ENCODE measurements around the gene FAM50B. TPM values are rescaled to one million over a fixed set of nuclear protein-coding genes. Genes with fewer than 3 reads are reported as not detected.

FAM50B gene
- total and polyA plus RNA-seq, 2 experiments from 2014 or later = 2.2 to 2.6 TPM

DNA sequence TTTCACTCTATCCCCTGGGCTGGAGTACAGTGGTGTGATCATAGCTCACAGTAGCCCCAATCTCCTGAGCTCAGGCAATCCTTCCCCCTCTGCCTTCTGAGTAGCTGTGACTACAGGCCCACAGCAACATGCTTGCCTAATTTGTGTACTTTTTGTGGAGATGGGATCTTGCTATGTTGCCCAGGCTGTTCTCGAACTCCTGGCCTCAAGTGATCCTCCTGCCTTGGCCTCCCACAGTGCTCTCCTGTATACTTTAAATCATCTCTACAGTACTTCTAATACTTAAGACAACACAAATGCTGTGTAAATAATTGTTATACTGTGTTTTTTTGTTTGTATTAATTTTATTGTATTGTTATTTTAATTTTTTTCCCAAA lies 39.7 kb upstream of the FAM50B start:
- Histone ChIP-seq H3K4me3 (no peak overlapping the region), H3K36me3 (no peaks in the 10 kb centered on the region), H3K27me3 (no peaks in the 10 kb centered on the region), H3K4me1 (ENCODE audit: low read depth) (peaks cover 3% of the 10 kb centered on the region), H3K9me3 (ENCODE audit: low read depth) (no peaks in the 10 kb centered on the region), H3K27ac (no peak overlapping the region)
- TF ChIP-seq, protein P1, sequence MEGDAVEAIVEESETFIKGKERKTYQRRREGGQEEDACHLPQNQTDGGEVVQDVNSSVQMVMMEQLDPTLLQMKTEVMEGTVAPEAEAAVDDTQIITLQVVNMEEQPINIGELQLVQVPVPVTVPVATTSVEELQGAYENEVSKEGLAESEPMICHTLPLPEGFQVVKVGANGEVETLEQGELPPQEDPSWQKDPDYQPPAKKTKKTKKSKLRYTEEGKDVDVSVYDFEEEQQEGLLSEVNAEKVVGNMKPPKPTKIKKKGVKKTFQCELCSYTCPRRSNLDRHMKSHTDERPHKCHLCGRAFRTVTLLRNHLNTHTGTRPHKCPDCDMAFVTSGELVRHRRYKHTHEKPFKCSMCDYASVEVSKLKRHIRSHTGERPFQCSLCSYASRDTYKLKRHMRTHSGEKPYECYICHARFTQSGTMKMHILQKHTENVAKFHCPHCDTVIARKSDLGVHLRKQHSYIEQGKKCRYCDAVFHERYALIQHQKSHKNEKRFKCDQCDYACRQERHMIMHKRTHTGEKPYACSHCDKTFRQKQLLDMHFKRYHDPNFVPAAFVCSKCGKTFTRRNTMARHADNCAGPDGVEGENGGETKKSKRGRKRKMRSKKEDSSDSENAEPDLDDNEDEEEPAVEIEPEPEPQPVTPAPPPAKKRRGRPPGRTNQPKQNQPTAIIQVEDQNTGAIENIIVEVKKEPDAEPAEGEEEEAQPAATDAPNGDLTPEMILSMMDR (IDR thresholded peaks at IDR 0.05; ENCODE audit: low read depth, low read length) = no peak
- DNase-seq (ENCODE audit: low read depth in 1 of 2, low spot score in 1 of 2) = no peak

DNA sequence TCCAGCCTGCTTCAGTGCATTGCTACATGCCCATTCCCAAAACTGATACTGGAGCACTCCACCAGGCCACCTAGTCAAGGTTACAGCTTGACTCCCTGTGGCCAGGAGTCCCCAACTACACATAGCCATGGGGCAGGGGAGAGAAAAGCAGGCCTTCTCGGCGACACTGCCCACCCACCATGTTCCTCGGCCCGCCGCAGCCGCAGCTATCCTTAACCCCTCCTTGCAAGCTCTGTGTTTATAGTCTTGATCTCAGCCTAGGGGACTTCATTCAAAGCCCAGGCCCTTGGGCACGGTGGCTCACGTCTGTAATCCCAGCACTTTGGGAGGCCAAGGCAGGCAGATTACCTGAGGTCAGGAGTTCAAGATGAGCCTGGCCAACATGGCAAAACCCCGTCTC lies 39.2 kb upstream of the FAM50B start:
- TF ChIP-seq, protein P1 (IDR thresholded peaks at IDR 0.05; ENCODE audit: low read depth, low read length) = no peak

DNA sequence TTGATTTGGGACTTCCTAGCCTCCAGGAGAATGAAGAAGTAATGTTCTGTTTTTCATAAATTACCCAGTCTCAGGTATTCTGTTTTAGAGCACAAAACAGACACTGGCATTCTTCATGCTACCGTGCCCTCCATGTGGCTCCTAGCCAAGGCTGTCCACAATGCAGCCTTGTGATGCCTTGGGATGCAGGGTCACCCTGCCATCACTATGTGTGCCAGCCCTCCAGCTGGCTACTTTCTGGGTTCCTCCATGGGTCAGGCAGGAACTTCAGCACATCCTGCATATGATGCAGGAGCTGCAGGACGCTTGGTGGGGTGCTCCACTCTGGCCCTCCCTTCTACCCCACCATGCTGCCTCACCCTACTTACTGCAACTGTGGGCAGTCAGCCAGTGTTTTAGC lies 38.0 kb upstream of the FAM50B start:
- no peak for DNase-seq (ENCODE audit: low read depth in 1 of 2, low spot score in 1 of 2)
- Histone ChIP-seq H3K9me3 (ENCODE audit: low read depth) (no peaks in the 10 kb centered on the region), H3K27ac (no peak overlapping the region), H3K4me1 (ENCODE audit: low read depth) (peaks cover under 1% of the 10 kb centered on the region), H3K4me3 (no peak overlapping the region), H3K27me3 (no peaks in the 10 kb centered on the region), H3K36me3 (no peaks in the 10 kb centered on the region)
- TF ChIP-seq, protein P1 (IDR thresholded peaks at IDR 0.05; ENCODE audit: low read depth, low read length) = no peak

More for the DNA sequence above, 39.2 kb upstream of the FAM50B start:
- H3K4me3 ChIP-seq = no peak overlapping the region
- no peaks in the 10 kb centered on the region for H3K36me3 ChIP-seq
- H3K4me1 ChIP-seq (ENCODE audit: low read depth) = peaks cover 3% of the 10 kb centered on the region
- no peaks in the 10 kb centered on the region for H3K27me3 ChIP-seq
- no peak for DNase-seq (ENCODE audit: low read depth in 1 of 2, low spot score in 1 of 2)
- H3K27ac ChIP-seq = no peak overlapping the region
- H3K9me3 ChIP-seq (ENCODE audit: low read depth) = no peaks in the 10 kb centered on the region

DNA sequence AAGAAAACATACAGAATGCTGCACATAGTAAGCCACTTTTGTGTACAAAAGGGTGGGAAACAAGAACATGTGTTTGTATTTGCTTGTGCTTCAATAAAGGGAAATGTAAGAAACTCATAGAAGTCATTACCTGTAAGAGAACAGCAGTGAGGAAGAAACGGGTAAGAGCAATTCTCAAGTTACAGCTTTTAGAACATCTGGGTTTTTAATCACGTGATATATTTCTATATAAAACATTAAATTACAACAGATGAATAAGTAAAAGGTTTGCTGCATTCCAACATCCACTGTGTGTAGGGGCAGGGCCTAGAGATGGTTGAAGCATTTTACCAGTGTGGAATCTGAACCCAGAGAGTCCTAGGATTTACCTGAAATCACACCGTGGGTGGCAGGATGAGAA lies 36.6 kb upstream of the FAM50B start:
- Histone ChIP-seq H3K4me1 (ENCODE audit: low read depth) (no peaks in the 10 kb centered on the region), H3K36me3 (no peaks in the 10 kb centered on the region), H3K9me3 (ENCODE audit: low read depth) (no peaks in the 10 kb centered on the region), H3K27ac (no peak overlapping the region), H3K4me3 (no peak overlapping the region), H3K27me3 (no peaks in the 10 kb centered on the region)
- TF ChIP-seq, protein P1 (IDR thresholded peaks at IDR 0.05; ENCODE audit: low read depth, low read length) = no peak
- no peak for DNase-seq (ENCODE audit: low read depth in 1 of 2, low spot score in 1 of 2)

DNA sequence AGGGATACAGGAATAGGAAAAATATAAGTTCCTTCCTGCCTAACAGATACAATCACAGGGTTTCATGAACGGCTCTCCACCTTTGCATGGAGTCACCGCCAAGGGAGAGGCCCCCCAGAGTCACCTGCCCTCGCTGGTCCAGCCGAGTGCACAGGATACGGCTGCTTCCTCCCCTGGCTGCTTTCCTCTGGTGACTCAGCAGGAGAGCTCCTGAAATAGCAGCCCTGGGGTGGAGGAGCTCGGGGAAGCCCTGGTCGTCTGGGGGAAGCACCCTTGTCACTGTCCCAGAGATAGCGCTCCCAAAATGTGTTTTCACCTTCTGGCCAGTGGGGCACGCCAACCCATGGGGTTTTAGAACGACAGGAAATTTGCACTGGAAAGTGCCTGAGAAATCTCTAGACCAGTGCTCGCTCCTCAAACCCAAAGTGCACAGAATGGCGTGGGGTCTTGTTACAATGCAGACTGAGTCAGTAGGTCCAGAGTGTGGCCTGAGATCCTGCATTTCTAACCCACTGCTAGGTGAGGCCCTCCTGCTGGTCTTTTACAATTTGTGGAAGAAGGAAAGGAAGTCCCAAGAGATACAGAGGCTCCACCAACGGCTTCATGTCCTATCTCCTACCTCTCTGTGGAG lies 35.9 kb upstream of the FAM50B start:
- TF ChIP-seq, protein P1 (IDR thresholded peaks at IDR 0.05; ENCODE audit: low read depth, low read length) = no peak
- no peak overlapping the region for H3K4me3 ChIP-seq
- peak in 1 of 2 donors; percentile 44 for DNase-seq (ENCODE audit: low read depth in 1 of 2, low spot score in 1 of 2)
- no peaks in the 10 kb centered on the region for H3K36me3 ChIP-seq
- H3K27ac ChIP-seq = no peak overlapping the region
- H3K9me3 ChIP-seq (ENCODE audit: low read depth) = no peaks in the 10 kb centered on the region
- H3K4me1 ChIP-seq (ENCODE audit: low read depth) = no peaks in the 10 kb centered on the region
- H3K27me3 ChIP-seq = no peaks in the 10 kb centered on the region

Data from cardiac muscle cell (in vitro differentiated cells and primary cell).